DND-41 (cell line): Measurements from ENCODE around the gene CELA2B.

ENCODE experiments used
- ATAC-seq: fragments of 200-7000 bp; cut with Tn5 transposase; 3 replicates; pipeline ENCODE4 v1.9.1; 2021; ENCODE audit warnings: low read depth; ENCODE audit not compliant: insufficient read depth
- DNase-seq: peaks from one replicate; pipeline ENCODE4 v3.0.0-alpha.2; 2020
- H2AFZ ChIP-seq: 2 replicates; pipeline ENCODE4 v1.6.0; 2012; ENCODE audit warnings: low read depth, low read length
- H3K27ac ChIP-seq: 2 replicates; pipeline ENCODE4 v1.5.1; 2012; ENCODE audit warnings: low read length, inconsistent platforms
- H3K27me3 ChIP-seq: fragments of 200-600 bp; sonication (generic); 2 replicates; pipeline ENCODE4 v1.6.0; 2012; ENCODE audit warnings: low read length, mild to moderate bottlenecking, inconsistent platforms; ENCODE audit not compliant: insufficient read depth, poor library complexity
- H3K36me3 ChIP-seq: 2 replicates; pipeline ENCODE4 v1.5.1; 2012; ENCODE audit warnings: low read length, inconsistent platforms; ENCODE audit not compliant: insufficient read depth
- H3K4me1 ChIP-seq: 2 replicates; pipeline ENCODE4 v1.5.1; 2012; ENCODE audit warnings: mild to moderate bottlenecking, low read length; ENCODE audit not compliant: insufficient read depth
- H3K4me2 ChIP-seq: 2 replicates; pipeline ENCODE4 v1.6.0; 2012; ENCODE audit warnings: mild to moderate bottlenecking, moderate library complexity, low read length, inconsistent platforms; ENCODE audit not compliant: insufficient read depth
- H3K4me3 ChIP-seq, 2 experiments: fragments of 200-600 bp in 1 of 2; shearing (Covaris generic) in 1 of 2; 2 replicates each; pipeline ENCODE4 v1.5.1; 2012 to 2016; ENCODE audit warnings: inconsistent platforms in 2 of 2, low read length in 2 of 2, mild to moderate bottlenecking in 2 of 2, low read depth in 1 of 2, moderate library complexity in 1 of 2
- H3K79me2 ChIP-seq: 2 replicates; pipeline ENCODE4 v1.6.0; 2012; ENCODE audit warnings: low read length, inconsistent platforms; ENCODE audit not compliant: insufficient read depth
- H3K9ac ChIP-seq: 2 replicates; pipeline ENCODE4 v1.6.0; 2012; ENCODE audit warnings: low read depth, mild to moderate bottlenecking, inconsistent platforms, low read length, moderate library complexity
- H3K9me3 ChIP-seq: 2 replicates; pipeline ENCODE4 v1.5.1; 2012; ENCODE audit warnings: low read length, moderate library complexity, mild to moderate bottlenecking, inconsistent platforms; ENCODE audit not compliant: insufficient read depth, severe bottlenecking
- H4K20me1 ChIP-seq: 2 replicates; pipeline ENCODE4 v1.6.0; 2012; ENCODE audit warnings: low read length; ENCODE audit not compliant: insufficient read depth
- CTCF ChIP-seq: IDR thresholded peaks from 2 replicates; pipeline ENCODE4 v1.5.1; 2012; ENCODE audit warnings: borderline replicate concordance, low read length, moderate library complexity, mild to moderate bottlenecking; ENCODE audit not compliant: poor library complexity, severe bottlenecking; ENCODE audit errors: extremely low read depth
- EZH2 ChIP-seq: IDR thresholded peaks from 3 replicates; pipeline ENCODE4 v1.6.1; 2012; ENCODE audit warnings: borderline replicate concordance, low read depth, mild to moderate bottlenecking, moderate library complexity, low read length, inconsistent platforms; ENCODE audit not compliant: severe bottlenecking

The CELA2B gene

GRCh38 chr1:15508700-15509487 is 33.0 kb downstream of the CELA2B start:
- no peaks in the 10 kb centered on the region for H4K20me1 ChIP-seq
- DNase-seq (no peak), ATAC-seq (no peak)
- no peaks in the 10 kb centered on the region for H3K79me2 ChIP-seq
- no peaks in the 10 kb centered on the region for H3K9me3 ChIP-seq
- H3K4me1 ChIP-seq: no peaks in the 10 kb centered on the region
- TF ChIP-seq EZH2: no peak
- no peaks in the 10 kb centered on the region for H3K36me3 ChIP-seq
- no peak overlapping the region for H2AFZ ChIP-seq
- no peak overlapping the region for H3K4me2 ChIP-seq
- H3K27ac ChIP-seq: no peak overlapping the region
- H3K27me3 ChIP-seq: no peaks in the 10 kb centered on the region
- no peak overlapping the region for H3K9ac ChIP-seq
- no peak overlapping the region for H3K4me3 ChIP-seq

GRCh38 chr1:15509586-15509985 is 33.7 kb downstream of the CELA2B start:
- H3K36me3 ChIP-seq: no peaks in the 10 kb centered on the region
- H2AFZ ChIP-seq: no peak overlapping the region
- H3K9me3 ChIP-seq: no peaks in the 10 kb centered on the region
- no peaks in the 10 kb centered on the region for H4K20me1 ChIP-seq
- no peak overlapping the region for H3K27ac ChIP-seq
- no peak overlapping the region for H3K9ac ChIP-seq
- no peaks in the 10 kb centered on the region for H3K4me1 ChIP-seq
- no peak for DNase-seq
- no peaks in the 10 kb centered on the region for H3K27me3 ChIP-seq
- no peak for TF ChIP-seq EZH2
- no peak for TF ChIP-seq CTCF
- H3K79me2 ChIP-seq: no peaks in the 10 kb centered on the region
- H3K4me2 ChIP-seq: no peak overlapping the region
- H3K4me3 ChIP-seq: no peak overlapping the region
- ATAC-seq: no peak

- no peak overlapping the region for H2AFZ ChIP-seq
- no peak for TF ChIP-seq CTCF
- no peak overlapping the region for H3K27ac ChIP-seq
- H3K36me3 ChIP-seq: no peaks in the 10 kb centered on the region
- peaks cover 8% of the 10 kb centered on the region for H3K4me1 ChIP-seq
- no peaks in the 10 kb centered on the region for H4K20me1 ChIP-seq
- ATAC-seq (no peak), DNase-seq (no peak)
- H3K9me3 ChIP-seq: no peaks in the 10 kb centered on the region
- H3K79me2 ChIP-seq: no peaks in the 10 kb centered on the region
- no peak overlapping the region for H3K4me3 ChIP-seq
- H3K4me2 ChIP-seq: no peak overlapping the region
- H3K27me3 ChIP-seq: no peaks in the 10 kb centered on the region
- H3K9ac ChIP-seq: no peak overlapping the region
These were observed 34.9 kb downstream of the CELA2B start for GRCh38 chr1:15510611-15511405.

GRCh38 chr1:15513192-15513591 is 37.3 kb downstream of the CELA2B start:
- H3K4me1 ChIP-seq: peaks cover 8% of the 10 kb centered on the region
- no peaks in the 10 kb centered on the region; the same call in 1 of the 2 replicates for H3K36me3 ChIP-seq
- no peak overlapping the region for H3K9ac ChIP-seq
- TF ChIP-seq CTCF: no peak
- no peak for TF ChIP-seq EZH2
- ATAC-seq: no peak
- H2AFZ ChIP-seq: no peak overlapping the region
- no peaks in the 10 kb centered on the region for H3K27me3 ChIP-seq
- H3K4me2 ChIP-seq: no peak overlapping the region
- no peak overlapping the region for H3K4me3 ChIP-seq
- DNase-seq: no peak
- H3K9me3 ChIP-seq: no peaks in the 10 kb centered on the region
- no peaks in the 10 kb centered on the region for H4K20me1 ChIP-seq
- no peaks in the 10 kb centered on the region for H3K79me2 ChIP-seq
- H3K27ac ChIP-seq: no peak overlapping the region
